Measurements from ENCODE around the gene ZNF219.

Gene ZNF219

GRCh38 chr14:21087294-21088091 lies 11.0 kb downstream of the ZNF219 start:
- DNase-seq (peak; percentile 41), ATAC-seq (peak; percentile 69)

- ATAC-seq: no peak
- DNase-seq: no peak
These were observed 11.6 kb downstream of the ZNF219 start for GRCh38 chr14:21086908-21087293.

GRCh38 chr14:21084998-21085853 lies 13.2 kb downstream of the ZNF219 start:
- ATAC-seq (no peak), DNase-seq (no peak)

GRCh38 chr14:21084396-21084795 lies 14.1 kb downstream of the ZNF219 start:
- DNase-seq (no peak), ATAC-seq (no peak)

GRCh38 chr14:21083565-21084325 lies 14.7 kb downstream of the ZNF219 start:
- DNase-seq (no peak), ATAC-seq (no peak)

GRCh38 chr14:21081521-21082142 lies 16.8 kb downstream of the ZNF219 start:
- DNase-seq: no peak
- no peak for ATAC-seq

- DNase-seq (no peak), ATAC-seq (no peak)
These were observed 19.7 kb downstream of the ZNF219 start for GRCh38 chr14:21078726-21079125.

GRCh38 chr14:21078287-21078686 lies 20.2 kb downstream of the ZNF219 start:
- DNase-seq (no peak), ATAC-seq (no peak)

- ATAC-seq (no peak), DNase-seq (no peak)
These were observed 20.8 kb downstream of the ZNF219 start for GRCh38 chr14:21077672-21078071.

GRCh38 chr14:21075719-21076437 lies 22.6 kb downstream of the ZNF219 start:
- DNase-seq (no peak), ATAC-seq (no peak)

GRCh38 chr14:21074398-21075272 lies 23.8 kb downstream of the ZNF219 start:
- DNase-seq (no peak), ATAC-seq (no peak)

GRCh38 chr14:21073921-21074320 lies 24.5 kb downstream of the ZNF219 start:
- ATAC-seq: no peak
- DNase-seq: no peak

- no peak for ATAC-seq
- DNase-seq: no peak
These were observed 25.6 kb downstream of the ZNF219 start for GRCh38 chr14:21072781-21073339.

- ATAC-seq: no peak
- no peak for DNase-seq
These were observed 26.4 kb downstream of the ZNF219 start for GRCh38 chr14:21072031-21072473.

- ATAC-seq (peak; percentile 75), DNase-seq (peak; percentile 78)
These were observed 27.0 kb downstream of the ZNF219 start for GRCh38 chr14:21071225-21072030.

- DNase-seq (no peak), ATAC-seq (peak; percentile 28)
These were observed 27.7 kb downstream of the ZNF219 start for GRCh38 chr14:21070610-21071224.

GRCh38 chr14:21070083-21070609 lies 28.3 kb downstream of the ZNF219 start, which contains the start of gene ARHGEF40:
TSS of gene ARHGEF40 (plus strand) at chr14:21070304. CDS start at chr14:21070397, 93 bp downstream.
- ATAC-seq (no peak), DNase-seq (no peak)

GRCh38 chr14:21069388-21070082 lies 28.9 kb downstream of the ZNF219 start:
- ATAC-seq (no peak), DNase-seq (no peak)

All from stimulated activated naive CD8-positive, alpha-beta T cell treated with anti-CD3 and anti-CD28 coated beads, Interleukin-15, Interleukin-2, amounts not matched to agents 100 U/mL and 50 U/mL, for 24 hours (primary cell).